HG03432 (cell line): ENCODE measurements around the gene RGS7.
A peak's percentile ranks its signal among the peaks of the same experiment; 100 is the strongest.
"Not testable (repeated sequence)": the region's sequence is repeated elsewhere in the genome, so short reads cannot be mapped to it uniquely, and the experiment has no call there.

ENCODE experiments used
- ATAC-seq: cut with Tn5 transposase; IDR thresholded peaks from one replicate; pipeline ENCODE4 v1.9.1; 2021; ENCODE audit warnings: mild to moderate bottlenecking, moderate library complexity; ENCODE audit not compliant: unreplicated experiment

The RGS7 gene

DNA sequence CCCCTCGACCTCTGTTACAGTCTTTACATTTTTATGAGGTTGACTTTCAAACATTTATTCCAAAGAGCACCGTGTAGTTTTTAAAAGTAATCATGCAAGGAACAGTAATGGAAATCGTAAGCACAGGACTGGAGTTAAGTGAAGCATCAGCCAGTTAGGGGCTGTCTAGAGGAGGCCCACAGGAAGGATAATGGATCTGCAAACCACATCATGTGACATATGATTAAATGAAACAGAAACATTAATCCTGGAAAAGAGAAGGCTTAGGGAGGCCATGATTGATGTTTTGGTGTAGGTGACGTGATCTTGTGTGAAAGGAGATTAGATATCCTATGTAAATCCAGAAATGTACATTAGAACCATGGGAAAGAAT lies 25.0 kb downstream of the RGS7 start:
- ATAC-seq, result no peak

DNA sequence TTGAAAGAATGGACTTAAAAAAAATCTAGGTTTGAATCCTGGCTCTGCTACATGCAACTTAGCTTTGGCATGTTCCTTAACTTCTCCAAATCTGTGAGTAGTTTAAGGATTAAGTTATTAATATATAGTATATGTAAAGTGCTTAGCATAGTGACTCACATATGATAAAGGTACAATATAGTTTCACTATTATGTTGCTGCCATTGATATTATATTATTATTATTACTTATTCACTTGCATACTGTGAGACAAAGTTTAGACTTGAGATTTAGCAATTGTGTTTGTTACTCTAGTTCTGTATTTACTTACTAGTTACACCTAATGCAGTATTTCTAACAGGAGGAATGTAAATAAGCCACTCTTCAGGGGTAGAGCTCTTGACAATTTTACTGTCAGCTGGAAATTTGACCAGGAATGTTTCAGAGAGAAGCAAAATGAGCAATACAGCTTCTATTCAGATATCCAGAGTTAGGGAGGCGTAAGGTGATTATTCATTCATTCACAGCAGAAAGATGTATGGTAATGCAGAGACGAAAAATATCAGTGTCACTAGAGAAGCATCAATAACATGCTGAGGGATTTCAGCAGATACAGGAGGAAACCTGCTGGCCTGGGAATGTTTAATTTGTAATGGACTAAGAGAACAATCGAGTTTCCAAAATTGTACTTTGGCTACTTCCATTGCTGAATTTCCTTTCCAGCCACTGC lies 25.5 kb downstream of the RGS7 start:
- ATAC-seq, result no peak

DNA sequence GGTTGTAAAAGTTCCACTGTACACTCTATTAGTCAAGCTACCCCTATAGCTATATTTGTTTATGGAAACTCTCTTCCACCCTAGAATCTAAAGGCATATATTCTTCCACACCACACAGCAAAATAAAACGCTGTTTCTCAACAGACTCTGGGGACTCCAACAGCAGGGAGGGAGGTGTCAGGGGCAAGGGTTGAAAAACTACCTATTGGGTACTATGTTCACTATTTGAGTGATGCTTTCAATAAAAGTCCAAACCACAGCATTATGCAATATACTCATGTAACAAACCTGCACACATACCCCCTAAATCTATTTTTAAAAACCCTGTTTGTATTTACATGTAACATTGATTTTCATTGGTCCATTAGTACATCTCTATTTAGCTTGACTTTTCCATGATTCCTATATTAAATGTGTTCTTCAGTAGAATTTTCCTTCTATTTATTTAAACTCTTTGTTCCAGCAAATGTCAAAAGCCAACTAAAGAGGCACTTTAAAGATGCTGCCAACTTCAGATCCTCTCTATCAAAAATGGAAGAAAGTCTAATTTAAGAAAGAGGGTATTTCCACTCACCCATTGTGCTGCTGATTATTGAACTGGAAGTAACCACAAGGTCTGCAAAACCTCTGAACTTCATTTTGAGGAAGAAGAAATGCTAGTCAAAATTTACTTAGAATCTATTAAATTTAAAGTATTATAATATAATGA lies 26.2 kb downstream of the RGS7 start:
- peak; percentile 81 for ATAC-seq

DNA sequence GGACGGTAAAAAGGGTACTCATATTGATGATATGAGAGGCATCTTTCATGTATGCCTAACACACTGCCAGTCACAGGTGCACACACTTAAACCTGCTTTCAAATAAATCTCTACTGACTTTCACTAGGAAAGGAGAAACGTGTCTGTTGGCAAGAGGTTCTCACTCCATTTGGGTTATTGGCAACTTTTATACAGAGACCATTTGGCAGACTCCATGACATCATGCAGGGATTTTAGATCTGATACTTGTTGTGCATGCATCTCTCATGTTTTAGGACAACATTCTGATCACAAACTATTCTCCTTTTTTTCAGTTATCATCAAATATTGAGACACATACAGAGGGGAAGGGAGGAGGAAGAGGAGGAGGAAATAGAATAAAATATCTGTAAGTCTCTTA lies 31.5 kb downstream of the RGS7 start:
- no peak for ATAC-seq

DNA sequence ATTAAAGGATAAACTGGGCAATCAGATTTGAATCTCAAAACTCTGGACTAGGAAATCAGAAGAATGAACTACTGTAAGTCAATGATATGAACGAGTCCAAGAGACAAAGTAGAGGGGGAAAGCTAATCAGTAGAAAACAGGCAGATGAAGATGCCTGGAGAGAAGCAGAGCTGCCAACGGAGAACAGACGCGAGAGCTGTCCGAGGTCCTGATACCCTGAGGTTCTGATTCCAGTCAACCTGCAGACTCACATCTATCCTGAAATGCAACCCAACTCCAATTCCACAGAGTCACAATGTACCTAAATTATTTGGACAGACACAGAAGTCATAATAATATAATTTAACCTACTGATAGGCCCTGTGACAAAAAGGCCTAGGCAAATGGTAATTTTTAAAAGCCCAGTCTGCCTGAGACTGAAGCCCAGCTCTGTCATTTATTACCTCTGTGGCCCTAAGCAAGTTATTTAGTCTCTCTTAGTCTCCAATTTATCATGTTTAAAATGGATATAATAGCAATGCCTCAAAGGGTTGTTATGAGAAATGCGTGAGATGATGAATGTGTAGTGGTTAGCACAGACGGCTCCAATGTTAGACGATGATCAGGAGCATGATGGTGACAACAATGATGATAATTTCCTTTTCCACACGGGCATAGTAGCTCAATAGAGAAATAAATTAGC lies 33.4 kb downstream of the RGS7 start:
- ATAC-seq, result no peak

DNA sequence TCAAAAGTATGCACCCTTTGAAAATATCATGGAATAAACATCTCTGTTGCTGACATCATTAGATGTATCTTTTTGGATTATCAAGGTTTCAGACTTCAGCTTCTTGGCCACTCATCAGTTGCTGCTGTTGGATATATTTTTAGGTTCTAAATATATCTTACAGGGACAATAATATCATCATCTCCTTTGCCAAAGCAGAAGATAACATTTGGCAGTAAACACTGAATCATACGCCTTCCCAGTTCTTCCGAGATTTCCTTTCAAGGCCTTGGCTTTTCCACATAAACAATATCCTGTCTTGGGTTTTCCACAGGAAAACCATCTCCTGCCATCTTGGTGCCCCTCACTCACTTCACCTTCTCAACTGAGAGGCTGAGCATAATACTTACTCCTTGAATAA lies 39.3 kb downstream of the RGS7 start:
- no peak for ATAC-seq

DNA sequence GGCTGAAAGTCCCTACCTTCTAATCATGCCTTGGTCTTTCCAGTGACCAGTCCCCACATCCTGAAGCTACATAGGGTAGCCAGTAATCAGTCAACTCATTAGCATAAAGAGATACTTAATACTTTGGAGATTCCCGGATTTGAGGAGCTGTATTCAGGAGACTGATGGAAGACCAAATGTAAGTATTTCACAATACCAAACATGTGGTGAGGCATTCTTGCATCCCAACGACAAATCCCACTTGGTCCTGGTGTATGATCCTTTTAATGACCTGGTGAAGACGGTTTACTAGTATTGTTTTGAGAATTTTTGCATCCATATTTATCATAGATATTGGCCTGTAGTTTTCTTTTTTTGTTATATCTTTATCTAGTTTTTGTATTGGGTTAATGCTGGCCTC lies 40.6 kb downstream of the RGS7 start:
- ATAC-seq, result no peak

DNA sequence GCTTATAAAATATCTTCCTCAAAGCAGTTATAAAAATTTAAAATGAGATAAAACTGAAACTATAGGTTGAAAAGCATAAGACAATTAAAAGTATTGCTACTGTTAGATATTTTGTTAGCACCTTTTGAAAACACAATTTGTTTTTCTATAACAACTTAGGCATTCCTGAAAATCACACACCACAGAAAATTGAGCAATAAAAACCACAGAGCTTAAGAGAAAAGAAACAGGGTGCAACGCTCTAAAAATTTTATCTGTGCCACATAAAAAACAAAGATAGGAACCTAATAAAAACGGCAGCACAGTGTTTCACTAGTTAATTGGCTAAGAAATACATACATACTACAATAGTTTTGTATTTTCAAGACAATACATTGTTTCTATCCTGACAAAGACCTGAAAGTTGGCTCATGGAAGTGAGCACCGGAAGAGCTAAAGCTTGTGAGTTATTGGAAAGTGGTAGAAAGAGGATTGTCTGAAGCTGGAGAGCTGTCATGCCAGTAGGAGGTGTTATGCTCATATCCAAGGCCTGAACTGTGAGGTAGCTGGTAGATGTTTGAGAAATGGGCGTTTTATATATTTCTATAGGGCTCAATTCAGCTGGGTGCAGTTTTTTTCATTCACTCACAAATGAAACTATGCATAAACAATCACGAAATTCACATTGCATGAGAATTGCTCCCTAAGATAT lies 45.8 kb downstream of the RGS7 start:
- no peak for ATAC-seq

DNA sequence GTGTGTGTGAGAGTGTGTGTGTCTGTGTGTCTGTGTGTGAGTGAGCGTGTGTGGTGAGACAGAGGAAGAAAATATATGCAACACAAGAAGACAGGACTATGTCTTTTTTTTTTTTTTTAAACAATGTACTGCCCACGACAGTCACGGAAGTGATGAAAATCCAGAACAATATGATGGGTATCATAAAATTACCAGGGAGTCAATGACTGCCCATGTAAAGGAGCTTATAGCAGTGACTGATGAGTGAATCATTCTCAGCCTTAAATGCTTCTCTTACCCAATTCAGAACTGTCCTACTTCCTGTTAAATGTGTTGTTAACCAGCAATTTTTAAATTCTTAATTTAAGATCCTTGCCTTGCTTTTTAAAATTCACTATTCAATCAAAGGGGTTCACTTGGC lies 46.6 kb downstream of the RGS7 start:
- no peak for ATAC-seq

DNA sequence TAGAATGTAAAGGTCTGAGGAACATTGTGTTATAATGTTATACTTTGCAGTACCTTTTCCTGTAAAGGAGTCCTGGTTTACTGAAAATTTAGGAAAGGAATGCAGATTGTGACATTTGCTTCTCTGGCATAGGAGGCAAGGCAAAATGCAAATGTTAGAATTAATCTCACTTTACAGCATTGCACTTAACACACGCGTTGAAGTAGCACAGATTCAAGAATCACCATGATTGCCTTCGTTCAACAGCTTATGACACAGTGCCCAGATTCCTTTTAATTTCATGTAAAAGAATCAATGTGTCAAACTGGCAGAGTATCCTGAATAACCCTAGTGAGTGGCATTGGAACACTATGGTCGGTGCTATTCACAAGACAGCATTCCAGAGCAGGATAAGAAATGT lies 47.4 kb downstream of the RGS7 start:
- ATAC-seq, result no peak

DNA sequence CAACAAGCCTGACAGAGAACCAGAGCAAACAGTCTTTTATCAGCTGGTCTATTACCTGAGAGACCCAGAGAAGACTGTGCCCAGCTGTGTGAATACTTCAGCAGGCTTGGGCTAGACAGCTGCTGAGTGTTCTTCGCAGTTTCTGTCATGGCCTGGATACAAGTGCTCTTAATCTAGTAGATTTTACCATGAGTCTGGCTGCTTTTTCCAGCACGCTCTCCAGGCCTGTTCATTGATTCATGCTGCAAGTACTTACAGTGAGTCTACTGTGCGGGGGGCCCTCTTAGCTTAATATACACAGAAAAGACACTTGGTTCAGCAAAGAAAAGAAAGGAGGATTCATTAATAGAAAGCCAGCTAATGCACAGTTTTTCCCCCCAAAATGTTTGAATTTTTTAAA lies 48.5 kb downstream of the RGS7 start:
- ATAC-seq, result no peak

DNA sequence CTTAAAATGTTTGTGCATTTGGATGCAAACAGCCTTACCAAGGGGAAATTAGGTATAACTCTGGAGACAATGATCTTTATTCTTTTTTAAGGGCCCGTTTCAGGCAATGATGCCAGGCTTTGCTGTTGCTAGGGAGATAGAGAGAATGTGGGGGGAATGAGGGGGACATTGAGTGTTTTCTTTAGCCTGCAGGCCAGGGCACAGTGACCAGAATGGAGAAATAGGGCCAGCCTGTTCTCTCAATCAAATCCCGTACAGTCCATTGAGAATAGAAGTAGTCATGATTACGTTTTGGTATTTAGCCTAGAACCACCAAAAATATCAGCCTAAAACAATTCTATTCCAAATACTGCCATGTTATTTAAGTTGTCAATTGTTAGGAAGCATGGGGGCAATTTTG lies 49.0 kb downstream of the RGS7 start:
- no peak for ATAC-seq

DNA sequence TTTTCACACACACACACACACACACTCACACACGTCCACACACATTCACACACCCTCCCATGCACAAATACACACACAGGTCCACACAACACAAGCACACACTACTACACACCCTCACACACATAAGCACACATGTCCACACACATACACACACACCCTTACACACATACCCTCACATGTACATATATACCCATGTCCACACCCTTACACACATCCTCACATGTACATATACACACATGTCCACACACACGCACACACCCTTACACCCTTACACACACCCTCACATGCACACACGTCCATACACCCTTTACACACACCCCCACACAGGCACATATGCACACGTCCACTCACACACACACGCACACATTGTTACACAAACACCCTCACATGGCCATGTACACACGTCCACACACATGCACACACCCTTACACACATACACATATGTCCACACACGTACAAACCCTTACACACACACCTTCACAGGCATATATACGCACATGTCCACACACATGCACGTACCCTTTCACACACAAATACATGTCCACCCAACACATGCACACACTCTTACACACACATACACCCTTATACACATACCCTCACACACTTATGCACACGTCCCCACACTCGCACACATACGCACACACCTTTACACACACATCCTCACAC lies 50.7 kb downstream of the RGS7 start:
- ATAC-seq, result no peak

DNA sequence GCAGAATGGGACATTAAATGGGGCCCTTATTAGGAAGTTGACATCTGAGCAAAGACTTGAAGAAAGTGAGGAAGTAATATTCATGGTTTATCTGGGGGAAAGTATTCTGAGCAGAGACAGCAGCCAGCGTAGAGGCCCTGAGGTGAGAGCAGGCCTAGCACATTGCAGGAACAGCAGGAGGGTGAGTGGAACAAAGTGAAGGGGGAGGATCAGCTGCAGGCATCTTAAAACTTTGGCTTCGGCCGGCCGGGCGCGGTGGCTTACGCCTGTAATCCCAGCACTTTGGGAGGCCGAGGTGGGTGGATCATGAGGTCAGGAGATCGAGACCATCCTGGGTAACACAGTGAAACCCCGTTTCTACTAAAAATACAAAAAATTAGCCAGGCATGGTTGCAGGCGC lies 55.0 kb downstream of the RGS7 start:
- not testable (repeated sequence) for ATAC-seq

DNA sequence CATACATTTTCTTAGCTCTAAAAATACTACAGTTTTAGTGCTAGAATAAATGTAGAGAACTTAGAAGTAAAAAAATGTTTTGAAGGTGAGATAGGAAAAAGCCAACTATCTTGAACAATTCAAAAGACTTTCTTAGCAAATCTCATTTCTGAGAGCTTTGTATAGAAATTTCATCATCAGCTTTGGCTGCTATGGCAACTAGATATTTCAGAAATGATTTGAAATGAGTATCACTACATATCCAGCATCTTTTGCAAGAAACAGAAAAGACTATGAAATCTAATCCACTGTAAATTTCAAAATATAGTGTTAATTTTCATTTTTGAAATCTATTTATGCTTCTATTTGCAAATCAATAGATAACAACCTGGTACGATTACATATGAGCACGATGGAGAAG lies 57.7 kb downstream of the RGS7 start:
- no peak for ATAC-seq

DNA sequence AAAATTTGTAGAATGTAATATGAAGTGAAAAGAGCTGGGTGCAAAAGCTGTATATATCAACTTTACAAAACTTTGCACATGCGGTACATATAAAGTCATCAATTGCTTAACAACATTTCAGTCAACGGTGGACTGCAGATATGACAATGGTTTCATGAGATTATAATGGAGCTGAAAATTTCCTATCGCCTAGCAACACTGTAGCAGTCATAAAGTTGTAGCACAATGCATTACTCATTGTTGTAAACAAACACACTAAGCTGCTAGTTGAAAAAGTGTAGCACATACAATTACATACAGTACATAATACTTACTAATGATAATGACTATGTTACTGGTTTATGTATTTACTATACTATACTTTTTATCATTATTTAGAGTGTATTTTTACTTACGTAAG lies 64.0 kb downstream of the RGS7 start:
- no peak for ATAC-seq

DNA sequence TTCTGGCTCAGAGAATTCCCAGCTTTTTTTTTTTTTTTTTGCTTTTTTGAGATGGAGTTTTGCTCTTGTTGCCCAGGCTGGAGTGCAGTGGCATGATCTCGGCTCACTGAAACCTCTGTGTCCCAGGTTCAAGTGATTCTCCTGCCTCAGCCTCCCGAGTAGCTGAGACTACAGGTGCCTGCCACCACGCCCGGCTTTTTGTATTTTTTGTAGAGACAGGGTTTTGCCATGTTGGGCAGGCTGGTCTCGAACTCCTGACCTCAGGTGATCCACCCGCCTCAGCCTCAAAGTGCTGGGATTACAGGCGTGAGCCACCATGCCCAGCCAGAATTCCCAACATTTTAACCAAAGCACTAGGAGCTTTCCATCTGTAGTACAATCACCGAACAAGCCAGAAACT lies 65.5 kb downstream of the RGS7 start:
- ATAC-seq, result not testable (repeated sequence)

DNA sequence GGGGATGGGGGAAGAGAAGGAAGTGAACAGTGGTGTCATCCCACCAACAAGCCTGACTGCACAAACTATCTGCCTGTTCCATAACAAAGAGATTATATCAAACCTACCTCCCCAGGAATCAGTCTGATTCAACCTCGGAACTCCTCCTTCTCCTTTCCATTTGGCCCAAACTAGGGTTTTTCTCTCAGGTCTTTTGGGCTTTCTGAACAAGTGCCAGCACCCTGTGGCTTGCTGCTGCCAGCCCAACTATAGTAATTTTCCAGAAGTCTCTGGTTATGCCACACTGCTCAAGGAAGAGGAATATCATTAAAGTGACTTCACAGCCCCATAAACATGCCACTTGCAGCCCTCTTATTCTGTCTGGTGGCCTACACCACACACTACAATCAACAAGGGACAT lies 70.5 kb downstream of the RGS7 start:
- ATAC-seq, result no peak

DNA sequence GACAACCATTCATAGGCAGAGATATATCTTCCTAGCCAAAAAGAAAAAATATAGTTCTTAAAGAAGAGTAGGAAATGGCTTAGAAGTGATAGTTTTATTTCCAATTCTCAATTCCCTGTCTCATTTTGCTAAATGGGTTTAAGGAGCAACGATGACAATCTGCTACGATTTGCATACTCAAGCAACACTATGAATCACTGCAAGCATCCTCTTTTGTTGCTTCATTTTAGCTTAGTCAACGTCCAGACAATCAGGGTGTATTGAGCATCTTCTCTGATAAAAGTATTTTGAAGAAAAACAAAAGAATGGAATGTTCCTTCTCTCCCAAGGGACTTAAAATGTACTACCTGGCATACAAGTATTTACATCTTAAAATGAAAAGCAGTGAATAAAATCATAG lies 80.6 kb downstream of the RGS7 start:
- no peak for ATAC-seq

DNA sequence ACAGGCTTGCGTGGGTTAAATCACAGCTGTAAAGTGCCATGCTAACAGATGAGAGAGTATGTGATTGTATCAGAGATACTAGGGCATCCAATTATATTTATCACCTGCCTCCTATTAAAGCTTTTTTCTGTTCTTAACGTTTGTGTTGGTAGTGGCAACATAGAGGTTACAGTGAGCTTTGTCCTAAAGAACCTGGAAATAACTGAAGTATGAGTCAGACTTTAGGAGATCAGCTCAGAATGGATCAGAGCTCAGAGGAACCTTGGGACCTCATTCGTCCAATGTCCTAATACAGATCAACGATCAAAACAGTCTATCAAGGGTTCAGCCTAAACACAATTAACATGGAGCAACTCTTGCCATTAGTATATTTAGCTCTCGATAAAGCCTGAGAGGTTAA lies 81.0 kb downstream of the RGS7 start:
- no peak for ATAC-seq

DNA sequence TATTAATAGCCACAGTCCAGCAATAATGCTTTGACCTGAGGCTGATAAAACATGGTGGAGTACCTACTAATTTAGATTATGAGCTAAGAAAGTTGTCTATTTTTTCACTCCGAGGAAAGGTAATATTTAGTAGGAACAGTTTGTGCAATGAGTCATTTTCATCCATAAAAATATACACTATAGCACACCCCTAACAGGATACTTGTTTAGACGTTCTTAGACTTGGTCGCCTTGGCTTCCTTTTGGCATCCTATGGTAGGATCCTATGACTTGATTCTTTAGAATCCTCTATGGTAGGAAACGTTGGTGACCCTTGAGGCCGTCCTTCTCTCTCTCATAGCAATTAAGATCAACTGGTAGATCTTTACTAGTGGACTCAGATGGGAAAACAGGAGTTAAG lies 81.8 kb downstream of the RGS7 start:
- ATAC-seq, result no peak
